ENCODE measurements around the gene DGCR6L.
"Not testable (repeated sequence)": the region's sequence is repeated elsewhere in the genome, so short reads cannot be mapped to it uniquely, and the experiment has no call there.

Gene DGCR6L

GRCh38 chr22:20272174-20272573 lies 47.7 kb downstream of the DGCR6L start:
- DNase-seq, result no peak

- DNase-seq, result no peak
Measured at GRCh38 chr22:20271114-20271994, 48.5 kb downstream of the DGCR6L start.

- DNase-seq, result peak; percentile 10
Measured at GRCh38 chr22:20270190-20271113, 49.4 kb downstream of the DGCR6L start.

- DNase-seq, result not testable (repeated sequence)
Measured at GRCh38 chr22:20269673-20270072, 50.2 kb downstream of the DGCR6L start.

- not testable (repeated sequence) for DNase-seq
Measured at GRCh38 chr22:20269201-20269600, 50.7 kb downstream of the DGCR6L start.

- peak; percentile 46 for DNase-seq
Measured at GRCh38 chr22:20268279-20269012, 51.4 kb downstream of the DGCR6L start, which contains the start of gene RTN4R. RTN4R (minus strand) TSS chr22:20268318; CDS start chr22:20268092, 226 bp downstream.

- DNase-seq, result peak; percentile 46
Measured at GRCh38 chr22:20267441-20268278, 52.2 kb downstream of the DGCR6L start.

- DNase-seq, result not testable (repeated sequence)
Measured at GRCh38 chr22:20266667-20267440, 53.0 kb downstream of the DGCR6L start.

GRCh38 chr22:20265772-20266666 lies 53.8 kb downstream of the DGCR6L start:
- DNase-seq, result not testable (repeated sequence)

- DNase-seq, result no peak
Measured at GRCh38 chr22:20264614-20265452, 55.0 kb downstream of the DGCR6L start.
